GM13976 (cell line): ENCODE measurements around the gene PTGFRN.

Source experiments
- DNase-seq: peaks from one replicate; pipeline ENCODE4 v3.0.0; 2012; ENCODE audit warnings: low spot score
- CTCF ChIP-seq: IDR thresholded peaks from 2 replicates; pipeline ENCODE4 v1.5.1; 2012; ENCODE audit warnings: borderline replicate concordance, mild to moderate bottlenecking; ENCODE audit not compliant: insufficient read depth; ENCODE audit errors: extremely low read depth, missing control alignments, control extremely low read depth
- in situ Hi-C: fragments of 300-500 bp; cut with MboI; formaldehyde crosslinking; loops from one replicate; pipeline ENCODE4 v1.12.0; 2022; ENCODE audit warnings: low sequenced_read_pairs, mixed read lengths, inconsistent platforms; ENCODE audit not compliant: unreplicated experiment

The PTGFRN gene

DNA sequence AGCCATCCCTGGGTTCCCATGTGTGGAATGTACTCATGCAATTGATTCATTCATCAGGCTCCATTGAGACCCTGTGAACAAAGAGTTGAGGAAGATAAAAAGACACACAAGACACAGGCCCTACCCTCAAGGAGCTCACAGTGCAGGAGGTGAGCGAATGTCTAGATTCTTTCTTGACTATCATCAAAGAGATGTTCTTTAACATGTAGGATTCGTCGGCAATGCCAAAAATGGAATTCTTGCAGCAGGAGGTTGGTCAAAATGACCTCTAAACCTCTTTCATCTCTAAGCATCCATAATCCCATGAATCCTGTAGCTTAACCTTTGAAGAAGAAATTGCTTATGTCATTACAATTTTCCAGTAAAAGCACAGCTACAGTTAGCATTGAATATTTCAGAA lies 122.5 kb downstream of the PTGFRN start:
- TF ChIP-seq CTCF, result no peak
- in situ Hi-C loops, result no loop called here
- no peak for DNase-seq

DNA sequence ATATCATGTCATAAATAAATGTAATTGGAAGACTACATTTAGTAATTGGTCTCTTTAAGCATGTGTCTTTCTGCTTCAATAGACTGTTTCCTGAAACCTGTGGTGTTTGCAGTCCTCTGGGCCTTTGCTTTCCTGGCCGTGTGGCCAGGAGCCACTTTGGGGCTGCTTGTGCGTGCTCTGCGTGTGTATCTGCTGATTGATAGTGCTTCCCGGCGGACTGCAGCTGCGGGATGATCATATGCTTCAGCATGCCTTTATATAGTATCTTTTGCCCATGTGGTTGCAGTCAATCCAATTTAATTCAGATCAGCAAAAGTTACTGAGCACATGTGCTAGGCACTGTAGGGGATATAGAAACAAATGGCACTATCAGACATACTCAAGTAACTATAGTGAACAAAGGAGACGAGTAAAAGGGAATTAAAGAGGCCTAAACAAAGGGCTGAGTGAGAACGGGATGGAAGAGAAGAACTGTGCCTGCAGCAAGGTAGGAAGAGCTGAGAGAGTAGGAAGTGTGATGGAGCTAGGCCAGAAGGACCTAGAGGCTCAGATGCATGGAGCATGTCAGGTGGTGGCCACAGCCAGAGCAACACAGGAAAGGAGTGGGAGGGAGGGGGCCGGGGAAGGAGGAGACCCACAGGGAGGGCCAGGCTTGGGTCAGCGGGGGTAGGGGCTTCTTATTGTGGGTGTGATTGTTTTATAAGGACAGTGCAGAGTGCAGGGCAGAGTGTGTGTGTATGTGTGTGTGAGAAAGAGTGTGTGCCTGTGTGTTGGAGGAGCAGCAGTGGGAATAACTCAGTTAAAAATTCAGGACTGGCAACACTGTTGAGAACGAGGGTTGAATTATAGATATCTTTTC lies 123.2 kb downstream of the PTGFRN start:
- no peak for DNase-seq
- in situ Hi-C loops, result no loop called here
- no peak for TF ChIP-seq CTCF

DNA sequence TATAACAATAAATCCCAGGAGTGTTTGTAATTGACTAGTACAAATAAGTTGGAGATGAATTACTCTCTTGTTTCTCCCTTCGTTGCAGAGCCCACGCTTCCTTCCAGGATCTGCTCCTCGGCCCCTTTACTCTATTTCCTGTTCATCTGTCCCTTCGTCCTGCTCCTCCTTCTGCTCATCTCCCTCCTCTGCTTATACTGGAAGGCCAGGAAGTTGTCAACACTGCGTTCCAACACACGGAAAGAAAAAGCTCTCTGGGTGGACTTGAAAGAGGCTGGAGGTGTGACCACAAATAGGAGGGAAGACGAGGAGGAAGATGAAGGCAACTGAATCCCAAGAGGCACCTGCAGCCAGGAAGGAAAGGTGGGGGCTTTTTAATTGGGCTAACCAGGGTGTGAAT lies 124.1 kb downstream of the PTGFRN start:
- in situ Hi-C loops, result no loop called here
- DNase-seq, result no peak
- no peak for TF ChIP-seq CTCF

GRCh38 chr1:117034791-117035290 lies 125.1 kb downstream of the PTGFRN start:
- in situ Hi-C loops, result no loop called here
- no peak for DNase-seq
- no peak for TF ChIP-seq CTCF

DNA sequence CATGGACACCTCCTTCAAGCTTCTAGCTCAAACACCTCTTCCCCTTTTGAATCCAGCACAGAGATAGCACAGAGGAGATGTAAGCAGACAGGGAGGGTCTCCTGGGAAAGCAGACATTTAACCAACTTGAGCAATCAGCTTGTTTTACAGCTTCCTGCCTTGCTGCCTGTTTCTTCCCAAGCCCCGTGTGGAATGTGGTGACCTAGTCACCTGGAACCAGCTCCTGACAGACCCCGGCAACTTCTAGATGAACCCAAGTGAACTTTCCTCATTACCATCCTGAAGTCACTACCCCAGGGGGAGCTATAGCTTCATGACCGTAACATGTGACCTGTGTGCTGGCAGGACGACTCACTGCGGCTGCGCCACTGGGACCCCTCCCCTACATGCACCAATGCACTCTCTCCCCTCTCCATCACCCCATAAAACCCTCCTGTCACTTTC lies 126.3 kb downstream of the PTGFRN start:
- DNase-seq, result no peak
- no peak for TF ChIP-seq CTCF
- in situ Hi-C loops, result no loop called here

DNA sequence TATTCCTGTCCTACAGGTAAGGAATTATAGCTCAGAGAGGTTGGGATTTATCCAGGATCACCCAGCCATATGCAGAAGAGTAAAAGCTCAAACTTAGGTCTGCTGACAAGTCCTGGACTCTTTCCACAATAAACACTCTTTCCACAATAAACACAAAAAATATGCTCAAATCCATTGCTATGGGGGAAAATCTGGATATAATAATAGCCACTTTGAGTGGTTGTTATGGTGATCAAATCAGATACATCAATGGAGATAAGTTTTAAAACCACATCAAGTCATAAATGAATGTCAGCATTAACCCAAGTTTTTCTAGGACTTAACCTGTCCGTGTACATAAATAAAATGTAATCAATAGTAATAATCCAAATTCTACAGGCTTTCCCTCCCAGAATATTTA lies 128.1 kb downstream of the PTGFRN start:
- in situ Hi-C loops, result no loop called here
- no peak for TF ChIP-seq CTCF

More for the DNA sequence above, 128.1 kb downstream of the PTGFRN start:
- DNase-seq, result no peak
